B cell (primary cell): Measurements from ENCODE around the gene FJX1.

Source experiments
- EZH2 ChIP-seq: IDR thresholded peaks from 2 replicates; pipeline ENCODE4 v1.6.1; 2012; ENCODE audit warnings: borderline replicate concordance, low read depth, mild to moderate bottlenecking, moderate library complexity, low read length; ENCODE audit not compliant: insufficient read depth, poor library complexity, severe bottlenecking
- TF ChIP-seq, protein P1 (sequence below): fragments of 200-600 bp; IDR thresholded peaks from one replicate; pipeline ENCODE4 v1.8.0; 2022; ENCODE audit warnings: antibody characterized with exemption, mild to moderate bottlenecking

DNA sequence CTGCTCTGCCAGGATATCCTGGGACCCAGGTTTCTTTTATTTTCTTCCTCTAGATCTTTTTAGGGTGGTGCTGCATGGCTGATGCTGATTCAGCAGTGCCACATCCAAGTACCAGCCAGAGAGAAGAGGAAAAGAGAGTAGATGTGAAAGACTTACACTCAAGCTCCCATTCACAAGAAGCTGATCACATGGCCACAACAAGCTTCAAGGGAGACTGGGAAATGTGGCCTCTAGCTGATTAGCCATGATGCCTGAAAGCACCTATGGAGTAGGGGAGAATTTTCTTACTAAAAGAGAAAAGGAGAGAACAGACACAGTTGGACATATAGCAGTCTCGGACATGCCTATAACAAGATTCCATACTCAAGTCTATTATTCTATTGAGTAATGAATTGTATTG, 34.4 kb upstream of the FJX1 start:
- TF ChIP-seq, protein P1, sequence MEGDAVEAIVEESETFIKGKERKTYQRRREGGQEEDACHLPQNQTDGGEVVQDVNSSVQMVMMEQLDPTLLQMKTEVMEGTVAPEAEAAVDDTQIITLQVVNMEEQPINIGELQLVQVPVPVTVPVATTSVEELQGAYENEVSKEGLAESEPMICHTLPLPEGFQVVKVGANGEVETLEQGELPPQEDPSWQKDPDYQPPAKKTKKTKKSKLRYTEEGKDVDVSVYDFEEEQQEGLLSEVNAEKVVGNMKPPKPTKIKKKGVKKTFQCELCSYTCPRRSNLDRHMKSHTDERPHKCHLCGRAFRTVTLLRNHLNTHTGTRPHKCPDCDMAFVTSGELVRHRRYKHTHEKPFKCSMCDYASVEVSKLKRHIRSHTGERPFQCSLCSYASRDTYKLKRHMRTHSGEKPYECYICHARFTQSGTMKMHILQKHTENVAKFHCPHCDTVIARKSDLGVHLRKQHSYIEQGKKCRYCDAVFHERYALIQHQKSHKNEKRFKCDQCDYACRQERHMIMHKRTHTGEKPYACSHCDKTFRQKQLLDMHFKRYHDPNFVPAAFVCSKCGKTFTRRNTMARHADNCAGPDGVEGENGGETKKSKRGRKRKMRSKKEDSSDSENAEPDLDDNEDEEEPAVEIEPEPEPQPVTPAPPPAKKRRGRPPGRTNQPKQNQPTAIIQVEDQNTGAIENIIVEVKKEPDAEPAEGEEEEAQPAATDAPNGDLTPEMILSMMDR: no peak
- TF ChIP-seq EZH2: no peak
